Cardiac muscle cell (in vitro differentiated cells and primary cell): Measurements from ENCODE around the gene ENTREP1. TPM values are rescaled to one million over a fixed set of nuclear protein-coding genes. Genes with fewer than 3 reads are reported as not detected.
A peak's percentile ranks its signal among the peaks of the same experiment; 100 is the strongest.

Experiments used
- DNase-seq, 2 donors: peaks; one replicate each; pipeline versions ENCODE4 v3.0.0 to v3.0.0-alpha.2; 2010 to 2017; ENCODE audit warnings: low read depth in 1 of 2, low spot score in 1 of 2
- H3K27ac ChIP-seq: fragments of 200-600 bp; sonication (generic); 2 replicates; pipeline ENCODE4 v1.5.1; 2016
- H3K27me3 ChIP-seq: fragments of 200-600 bp; sonication (generic); 2 replicates; pipeline ENCODE4 v1.6.0; 2016; ENCODE audit warnings: control low read depth
- H3K36me3 ChIP-seq: fragments of 200-600 bp; sonication (generic); 2 replicates; pipeline ENCODE4 v1.5.1; 2016; ENCODE audit warnings: control low read depth
- H3K4me1 ChIP-seq: fragments of 200-600 bp; sonication (generic); 2 replicates; pipeline ENCODE4 v1.8.1; 2017; ENCODE audit warnings: low read depth, mild to moderate bottlenecking, mixed run types
- H3K4me3 ChIP-seq: fragments of 200-600 bp; sonication (generic); 2 replicates; pipeline ENCODE4 v1.5.1; 2016; ENCODE audit warnings: mild to moderate bottlenecking
- H3K9me3 ChIP-seq: fragments of 200-600 bp; sonication (generic); 2 replicates; pipeline ENCODE4 v1.5.1; 2017; ENCODE audit warnings: low read depth, mild to moderate bottlenecking, control low read depth
- CTCF ChIP-seq: IDR thresholded peaks from 2 replicates; pipeline ENCODE4 v1.5.1; 2012; ENCODE audit warnings: low read depth, mild to moderate bottlenecking, low read length
- polyA plus RNA-seq: library from polyadenylated mRNA; unstranded; fragments of >200 nt; fragmentation: Nextera tagmentation; extraction: Ambion mirVana; gene quantifications from 2 replicates; pipeline ENCODE4 v1.2.1, GENCODE V29; 2016
- total RNA-seq: library from RNA; depleted of rRNA; stranded (reverse); fragments of >200 nt; gene quantifications from 2 replicates; pipeline ENCODE4 v1.2.3, GENCODE V29; 2016

The ENTREP1 gene
- total and polyA plus RNA-seq, 2 experiments from 2014 or later, result 176 to 180 TPM

- no peaks in the 10 kb centered on the region for H3K4me1 ChIP-seq
- peak; percentile 73 to 76 for DNase-seq
- no peaks in the 10 kb centered on the region for H3K9me3 ChIP-seq
- no peaks in the 10 kb centered on the region for H3K27me3 ChIP-seq
- no peak overlapping the region for H3K4me3 ChIP-seq
- H3K36me3 ChIP-seq, result no peaks in the 10 kb centered on the region
- no peak overlapping the region for H3K27ac ChIP-seq
- TF ChIP-seq CTCF, result peak; percentile 67
Observed at GRCh38 chr9:69421908-69422801, 97.1 kb downstream of the ENTREP1 start.

GRCh38 chr9:69425136-69425801 lies 100.3 kb downstream of the ENTREP1 start:
- no peaks in the 10 kb centered on the region for H3K27me3 ChIP-seq
- no peak for TF ChIP-seq CTCF
- H3K4me3 ChIP-seq, result no peak overlapping the region
- H3K27ac ChIP-seq, result no peak overlapping the region
- no peaks in the 10 kb centered on the region for H3K9me3 ChIP-seq
- DNase-seq, result no peak
- H3K36me3 ChIP-seq, result no peaks in the 10 kb centered on the region
- no peaks in the 10 kb centered on the region for H3K4me1 ChIP-seq

- no peak overlapping the region for H3K4me3 ChIP-seq
- no peaks in the 10 kb centered on the region for H3K9me3 ChIP-seq
- no peak for DNase-seq
- no peak overlapping the region for H3K27ac ChIP-seq
- TF ChIP-seq CTCF, result no peak
- H3K27me3 ChIP-seq, result no peaks in the 10 kb centered on the region
- H3K36me3 ChIP-seq, result no peaks in the 10 kb centered on the region
- H3K4me1 ChIP-seq, result no peaks in the 10 kb centered on the region
Observed at GRCh38 chr9:69427286-69427685, 102.3 kb downstream of the ENTREP1 start.

- TF ChIP-seq CTCF, result no peak
- H3K27me3 ChIP-seq, result no peaks in the 10 kb centered on the region
- H3K9me3 ChIP-seq, result no peaks in the 10 kb centered on the region
- no peaks in the 10 kb centered on the region for H3K36me3 ChIP-seq
- H3K27ac ChIP-seq, result no peak overlapping the region
- no peak overlapping the region for H3K4me3 ChIP-seq
- no peak for DNase-seq
- H3K4me1 ChIP-seq, result no peaks in the 10 kb centered on the region
Observed at GRCh38 chr9:69428017-69428785, 103.2 kb downstream of the ENTREP1 start.

- Histone ChIP-seq H3K27ac (no peak overlapping the region), H3K9me3 (no peaks in the 10 kb centered on the region)
- no peak for TF ChIP-seq CTCF
Observed at GRCh38 chr9:69429281-69429680, 104.3 kb downstream of the ENTREP1 start.

More at GRCh38 chr9:69429281-69429680, 104.3 kb downstream of the ENTREP1 start:
- Histone ChIP-seq H3K4me1 (no peaks in the 10 kb centered on the region), H3K27me3 (no peaks in the 10 kb centered on the region), H3K36me3 (no peaks in the 10 kb centered on the region), H3K4me3 (no peak overlapping the region)
- no peak for DNase-seq
